GM12878 (cell line): Measurements from ENCODE around the gene SWI5. TPM values are rescaled to one million over a fixed set of nuclear protein-coding genes. Genes with fewer than 3 reads are reported as not detected.

Source experiments
- ATAC-seq: fragments of 200-7000 bp; cut with Tn5 transposase; 3 replicates; pipeline ENCODE4 v1.9.1; 2020; ENCODE audit warnings: mild to moderate bottlenecking, moderate library complexity
- BruUV-seq: library from RNA; stranded (reverse); fragments of 400-500 nt; replicated peaks from 2 replicates; lab custom pipeline; 2021; lab: Mats Ljungman, UMichigan
- CTCF ChIA-PET: fragments of 300-600 bp; sonication (Branson Sonifier 250); formaldehyde crosslinking; extraction: SDS; loops from one replicate; lab custom pipeline; 2021; ENCODE audit warnings: inconsistent platforms; lab: Yijun Ruan, JAX
- POLR2A ChIA-PET: fragments of 350-600 bp; formaldehyde crosslinking; extraction: SDS; loops from one replicate; lab custom pipeline; 2021; ENCODE audit warnings: inconsistent platforms; lab: Charles Lee
- RAD21 ChIA-PET: fragments of 300-600 bp; sonication (Branson Sonifier 250); formaldehyde crosslinking; loops from one replicate; lab custom pipeline; 2023; ENCODE audit warnings: antibody characterized with exemption; ENCODE audit not compliant: unreplicated experiment; lab: Charles Lee
- SMC1A ChIA-PET: fragments of 300-600 bp; sonication (Branson Sonifier 250); formaldehyde crosslinking; loops from one replicate; lab custom pipeline; 2023; ENCODE audit not compliant: unreplicated experiment, uncharacterized antibody; lab: Charles Lee
- DNase-seq: peaks from one replicate; pipeline ENCODE4 v3.0.0-alpha.2; 2011; ENCODE audit warnings: low read depth, low spot score
- FAIRE-seq: peaks from 3 replicates; lab custom pipeline; 2011; peaks lifted over from hg19 to GRCh38; lab: Jason Lieb, UNC
- H2AFZ ChIP-seq: 2 replicates; pipeline ENCODE4 v1.6.0; 2011; ENCODE audit warnings: low read depth, low read length, control low read depth; ENCODE audit not compliant: control insufficient read depth
- H3K27ac ChIP-seq: 2 replicates; pipeline ENCODE4 v1.5.1; 2011; ENCODE audit warnings: control low read depth; ENCODE audit not compliant: control insufficient read depth, insufficient read depth
- H3K27me3 ChIP-seq, 2 experiments: replicated peaks in 1 of 2; 2 replicates each; pipeline versions ENCODE4 v1.6.0 to v1.6.1; 2011; ENCODE audit warnings: low read length in 1 of 2; ENCODE audit not compliant: control insufficient read depth in 2 of 2, insufficient read depth in 2 of 2
- H3K36me3 ChIP-seq, 2 experiments: 2 replicates each; pipeline ENCODE4 v1.5.1; 2011; ENCODE audit warnings: low read length in 1 of 2; ENCODE audit not compliant: control insufficient read depth in 2 of 2, insufficient read depth in 2 of 2
- H3K4me1 ChIP-seq: 2 replicates; pipeline ENCODE4 v1.6.1; 2011; ENCODE audit warnings: mild to moderate bottlenecking, low read length, moderate library complexity, mixed read lengths; ENCODE audit not compliant: control insufficient read depth, insufficient read depth
- H3K4me2 ChIP-seq: 2 replicates; pipeline ENCODE4 v1.6.0; 2011; ENCODE audit warnings: control low read depth; ENCODE audit not compliant: control insufficient read depth, insufficient read depth
- H3K4me3 ChIP-seq: fragments of 200-600 bp; sonication (generic); 2 replicates; pipeline ENCODE4 v1.5.1; 2016
- H3K79me2 ChIP-seq: 2 replicates; pipeline ENCODE4 v1.6.0; 2011; ENCODE audit warnings: low read length; ENCODE audit not compliant: control insufficient read depth, insufficient read depth
- H3K9ac ChIP-seq: 2 replicates; pipeline ENCODE4 v1.8.0; 2011; ENCODE audit warnings: low read length, control low read depth, mixed read lengths; ENCODE audit not compliant: control insufficient read depth, insufficient read depth
- H3K9me3 ChIP-seq: replicated peaks from 3 replicates; pipeline ENCODE4 v1.5.1; 2011; ENCODE audit warnings: mild to moderate bottlenecking, low read length; ENCODE audit not compliant: control insufficient read depth, insufficient read depth
- H4K20me1 ChIP-seq: 2 replicates; pipeline ENCODE4 v1.6.0; 2011; ENCODE audit not compliant: control insufficient read depth, insufficient read depth
- BACH1 ChIP-seq: fragments of 450-650 bp; IDR thresholded peaks from 2 replicates; pipeline ENCODE4 v1.6.1; 2017; ENCODE audit warnings: mild to moderate bottlenecking, borderline replicate concordance
- GABPA ChIP-seq: IDR thresholded peaks from 2 replicates; pipeline ENCODE4 v1.6.1; 2014; ENCODE audit warnings: antibody characterized with exemption, low read depth, mild to moderate bottlenecking, inconsistent platforms
- HDAC2 ChIP-seq: fragments of 200-600 bp; sonication (generic); IDR thresholded peaks from 2 replicates; pipeline ENCODE4 v1.6.1; 2017
- MYC ChIP-seq: IDR thresholded peaks from 2 replicates; pipeline ENCODE4 v1.6.1; 2011; ENCODE audit warnings: mild to moderate bottlenecking, low read length, moderate library complexity, inconsistent platforms; ENCODE audit not compliant: insufficient read depth, insufficient replicate concordance, insufficient read length, severe bottlenecking
- SMARCA5 ChIP-seq: fragments of 450-650 bp; IDR thresholded peaks from 2 replicates; pipeline ENCODE4 v1.6.1; 2017; ENCODE audit warnings: mild to moderate bottlenecking
- YY1 ChIP-seq: IDR thresholded peaks from 2 replicates; pipeline ENCODE4 v1.6.1; 2011; ENCODE audit warnings: low read depth, mild to moderate bottlenecking, low read length
- WGBS: methylation state at CpG from one replicate; pipeline ENCODE4 v1.1.6; 2016; ENCODE audit warnings: low lambda C conversion rate; ENCODE audit not compliant: insufficient replicate concordance, insufficient coverage; ENCODE audit errors: missing lambda C conversion rate; 5-methylcytosine and 5-hydroxymethylcytosine counted together
- in situ Hi-C: fragments of 300-500 bp; cut with MboI; formaldehyde crosslinking; loops from 9 replicates; pipeline ENCODE4 v1.14.3; 2018; ENCODE audit warnings: mixed read lengths
- intact Hi-C: fragments of 100-400 bp; cut with micrococcal nuclease; formaldehyde crosslinking; loops from one replicate; pipeline ENCODE4 v1.14.2; 2022; ENCODE audit not compliant: unreplicated experiment
- polyA plus RNA-seq, 11 experiments: library from polyadenylated mRNA; depleted of rRNA in 4 of 11; unstranded in 6 of 11; stranded (reverse) in 5 of 11; fragments of >200 nt; fragmentation: Nextera tagmentation in 4 of 11; fragmentation: Illumina TruSeq in 1 of 11; extraction: Ambion mirVana in 4 of 11; extraction: Trizol in 1 of 11; gene quantifications; 1 replicate in 1 of 11; 2 replicates in 10 of 11; pipeline versions ENCODE4 v1.2.1 to v1.2.3, GENCODE V29; 2011 to 2016; ENCODE audit warnings: inconsistent platforms in 2 of 11, missing spikeins in 2 of 11, low read depth in 1 of 11
- total RNA-seq, 4 experiments: library from RNA; depleted of rRNA in 3 of 4; stranded (reverse); fragments of >200 nt in 3 of 4; fragmentation: Illumina TruSeq in 1 of 4; extraction: Trizol in 1 of 4; gene quantifications; 2 replicates each; pipeline versions ENCODE4 v1.2.1 to v1.2.3, GENCODE V29; 2013 to 2021
- TF ChIP-seq, protein P1 (sequence below): IDR thresholded peaks from 2 replicates; pipeline ENCODE4 v1.6.1; 2012; ENCODE audit warnings: mild to moderate bottlenecking, low read depth, low read length
- TF ChIP-seq, protein P2 (sequence below): fragments of 450-650 bp; IDR thresholded peaks from 2 replicates; pipeline ENCODE4 v1.6.1; 2017; ENCODE audit warnings: mild to moderate bottlenecking, low read depth, inconsistent platforms; ENCODE audit not compliant: poor library complexity, severe bottlenecking
- TF ChIP-seq, protein P3 (sequence below): fragments of 450-650 bp; IDR thresholded peaks from 2 replicates; pipeline ENCODE4 v1.6.1; 2017; ENCODE audit warnings: low read depth, mild to moderate bottlenecking, moderate library complexity

The SWI5 gene
- total and polyA plus RNA-seq, 10 of the 15 experiments (the other 5 are each of a cell fraction or from before 2014, with no cell fraction given) = 13.3 to 36.2 (median 18.1) TPM

DNA sequence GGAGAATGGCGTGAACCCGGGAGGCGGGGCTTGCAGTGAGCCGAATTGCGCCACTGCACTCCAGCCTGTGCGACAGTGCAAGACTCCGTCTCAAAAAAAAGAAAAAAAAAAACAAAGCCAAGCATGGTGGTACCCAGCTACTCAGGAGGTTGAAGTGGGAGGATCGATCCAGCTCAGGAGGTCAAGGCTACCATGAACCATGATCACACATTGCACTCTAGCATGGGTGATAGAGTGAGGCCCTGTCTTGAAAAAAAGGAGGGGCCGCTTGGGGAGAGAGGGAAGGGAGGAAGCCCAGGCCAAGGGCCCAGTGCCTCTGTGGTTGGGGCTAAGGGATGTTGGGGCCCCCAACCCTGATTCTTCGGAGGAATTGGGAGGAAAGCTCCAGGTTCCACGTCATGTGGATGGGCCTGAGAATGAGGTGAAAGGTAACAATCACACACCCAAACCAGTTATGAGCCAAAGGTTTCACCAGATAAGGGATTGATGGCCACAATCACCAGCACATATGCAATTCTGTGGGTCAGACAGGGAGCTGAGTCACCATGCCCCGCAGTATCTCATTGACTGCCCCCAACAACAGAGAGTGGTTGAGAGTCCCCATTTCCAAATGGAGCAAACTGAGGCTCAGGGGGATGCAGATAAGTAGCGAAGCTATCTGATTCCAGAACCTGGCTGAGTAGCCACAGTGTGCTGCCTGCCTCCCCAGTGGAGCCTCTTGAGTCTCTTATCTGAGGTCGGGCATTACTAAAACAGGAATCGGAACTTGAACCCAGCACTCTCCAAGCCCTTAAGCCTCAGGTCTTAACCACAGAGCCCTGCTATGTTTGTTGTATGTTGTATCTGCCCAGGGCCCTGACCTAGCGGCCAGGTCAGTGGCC is 20.5 kb downstream of the SWI5 start (continued):
- TF ChIP-seq, protein P1, sequence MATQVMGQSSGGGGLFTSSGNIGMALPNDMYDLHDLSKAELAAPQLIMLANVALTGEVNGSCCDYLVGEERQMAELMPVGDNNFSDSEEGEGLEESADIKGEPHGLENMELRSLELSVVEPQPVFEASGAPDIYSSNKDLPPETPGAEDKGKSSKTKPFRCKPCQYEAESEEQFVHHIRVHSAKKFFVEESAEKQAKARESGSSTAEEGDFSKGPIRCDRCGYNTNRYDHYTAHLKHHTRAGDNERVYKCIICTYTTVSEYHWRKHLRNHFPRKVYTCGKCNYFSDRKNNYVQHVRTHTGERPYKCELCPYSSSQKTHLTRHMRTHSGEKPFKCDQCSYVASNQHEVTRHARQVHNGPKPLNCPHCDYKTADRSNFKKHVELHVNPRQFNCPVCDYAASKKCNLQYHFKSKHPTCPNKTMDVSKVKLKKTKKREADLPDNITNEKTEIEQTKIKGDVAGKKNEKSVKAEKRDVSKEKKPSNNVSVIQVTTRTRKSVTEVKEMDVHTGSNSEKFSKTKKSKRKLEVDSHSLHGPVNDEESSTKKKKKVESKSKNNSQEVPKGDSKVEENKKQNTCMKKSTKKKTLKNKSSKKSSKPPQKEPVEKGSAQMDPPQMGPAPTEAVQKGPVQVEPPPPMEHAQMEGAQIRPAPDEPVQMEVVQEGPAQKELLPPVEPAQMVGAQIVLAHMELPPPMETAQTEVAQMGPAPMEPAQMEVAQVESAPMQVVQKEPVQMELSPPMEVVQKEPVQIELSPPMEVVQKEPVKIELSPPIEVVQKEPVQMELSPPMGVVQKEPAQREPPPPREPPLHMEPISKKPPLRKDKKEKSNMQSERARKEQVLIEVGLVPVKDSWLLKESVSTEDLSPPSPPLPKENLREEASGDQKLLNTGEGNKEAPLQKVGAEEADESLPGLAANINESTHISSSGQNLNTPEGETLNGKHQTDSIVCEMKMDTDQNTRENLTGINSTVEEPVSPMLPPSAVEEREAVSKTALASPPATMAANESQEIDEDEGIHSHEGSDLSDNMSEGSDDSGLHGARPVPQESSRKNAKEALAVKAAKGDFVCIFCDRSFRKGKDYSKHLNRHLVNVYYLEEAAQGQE = no peak

DNA sequence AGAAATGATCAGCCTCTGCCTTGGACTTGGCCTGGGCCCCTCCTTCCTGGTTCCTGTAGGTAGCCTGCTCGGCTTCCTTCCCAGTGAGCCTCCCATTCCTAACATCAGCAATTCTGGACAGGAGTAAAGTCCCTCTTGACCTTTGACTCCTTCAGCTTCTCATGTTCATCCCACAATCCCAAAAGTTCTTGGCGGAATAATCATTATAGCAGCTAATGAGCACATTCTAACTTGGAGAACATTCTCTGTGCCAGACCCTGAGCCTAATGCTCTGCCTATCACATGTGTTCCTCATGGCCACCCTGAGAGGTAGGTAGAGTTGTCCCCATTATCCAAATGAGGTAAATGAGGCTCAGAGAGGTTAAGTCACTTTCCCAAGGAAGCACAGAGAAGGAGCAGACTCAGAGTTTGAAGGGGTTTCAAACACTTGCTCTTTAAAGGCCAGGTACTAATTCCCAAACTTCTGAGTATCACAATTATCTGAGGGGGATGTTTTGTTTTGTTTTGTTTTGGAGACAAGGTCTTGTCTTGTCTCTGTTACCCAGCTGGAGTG is 21.2 kb downstream of the SWI5 start:
- CTCF ChIA-PET = interaction anchor here (0.6 to 4.2 kb wide), 6 partner anchors 16 to 793 kb away, joined by 3 to 34 read pairs (median 3); no protein-coding TSS in a partner anchor
- WGBS = 75% methylated on average over 2 of the region's 2 CpGs
- TF ChIP-seq SMARCA5 (no peak), HDAC2 (no peak), MYC (no peak), GABPA (no peak), YY1 (no peak), BACH1 (no peak)
- TF ChIP-seq, protein P2, sequence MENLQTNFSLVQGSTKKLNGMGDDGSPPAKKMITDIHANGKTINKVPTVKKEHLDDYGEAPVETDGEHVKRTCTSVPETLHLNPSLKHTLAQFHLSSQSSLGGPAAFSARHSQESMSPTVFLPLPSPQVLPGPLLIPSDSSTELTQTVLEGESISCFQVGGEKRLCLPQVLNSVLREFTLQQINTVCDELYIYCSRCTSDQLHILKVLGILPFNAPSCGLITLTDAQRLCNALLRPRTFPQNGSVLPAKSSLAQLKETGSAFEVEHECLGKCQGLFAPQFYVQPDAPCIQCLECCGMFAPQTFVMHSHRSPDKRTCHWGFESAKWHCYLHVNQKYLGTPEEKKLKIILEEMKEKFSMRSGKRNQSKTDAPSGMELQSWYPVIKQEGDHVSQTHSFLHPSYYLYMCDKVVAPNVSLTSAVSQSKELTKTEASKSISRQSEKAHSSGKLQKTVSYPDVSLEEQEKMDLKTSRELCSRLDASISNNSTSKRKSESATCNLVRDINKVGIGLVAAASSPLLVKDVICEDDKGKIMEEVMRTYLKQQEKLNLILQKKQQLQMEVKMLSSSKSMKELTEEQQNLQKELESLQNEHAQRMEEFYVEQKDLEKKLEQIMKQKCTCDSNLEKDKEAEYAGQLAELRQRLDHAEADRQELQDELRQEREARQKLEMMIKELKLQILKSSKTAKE = no peak
- TF ChIP-seq, protein P3, sequence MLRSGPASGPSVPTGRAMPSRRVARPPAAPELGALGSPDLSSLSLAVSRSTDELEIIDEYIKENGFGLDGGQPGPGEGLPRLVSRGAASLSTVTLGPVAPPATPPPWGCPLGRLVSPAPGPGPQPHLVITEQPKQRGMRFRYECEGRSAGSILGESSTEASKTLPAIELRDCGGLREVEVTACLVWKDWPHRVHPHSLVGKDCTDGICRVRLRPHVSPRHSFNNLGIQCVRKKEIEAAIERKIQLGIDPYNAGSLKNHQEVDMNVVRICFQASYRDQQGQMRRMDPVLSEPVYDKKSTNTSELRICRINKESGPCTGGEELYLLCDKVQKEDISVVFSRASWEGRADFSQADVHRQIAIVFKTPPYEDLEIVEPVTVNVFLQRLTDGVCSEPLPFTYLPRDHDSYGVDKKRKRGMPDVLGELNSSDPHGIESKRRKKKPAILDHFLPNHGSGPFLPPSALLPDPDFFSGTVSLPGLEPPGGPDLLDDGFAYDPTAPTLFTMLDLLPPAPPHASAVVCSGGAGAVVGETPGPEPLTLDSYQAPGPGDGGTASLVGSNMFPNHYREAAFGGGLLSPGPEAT = no peak

More for the DNA sequence above, 21.2 kb downstream of the SWI5 start:
- no peak overlapping the region for H3K4me3 ChIP-seq
- no peak overlapping the region for H3K9ac ChIP-seq
- H3K4me2 ChIP-seq = no peak overlapping the region
- no peak for ATAC-seq
- no peaks in the 10 kb centered on the region for H3K9me3 ChIP-seq
- no peak overlapping the region for H3K27ac ChIP-seq
- H3K4me1 ChIP-seq = no peaks in the 10 kb centered on the region
- H2AFZ ChIP-seq = no peak overlapping the region
- DNase-seq = no peak
- H3K36me3 ChIP-seq = no peaks in the 10 kb centered on the region
- no TSS peak for BruUV-seq
- no peaks in the 10 kb centered on the region for H3K79me2 ChIP-seq
- ChIA-PET RAD21 (interaction anchor here (0.8 kb wide), 1 partner anchor 44 kb away, joined by 3 read pairs; no protein-coding TSS in a partner anchor), SMC1A (interaction anchor here (1.2 kb wide), 1 partner anchor 123 kb away, joined by 3 read pairs; no protein-coding TSS in a partner anchor), POLR2A (no interaction called here)
- H4K20me1 ChIP-seq = no peaks in the 10 kb centered on the region
- no peak for FAIRE-seq
- in situ Hi-C loops (no loop called here), intact Hi-C loops (no loop called here)
- no peaks in the 10 kb centered on the region for H3K27me3 ChIP-seq
